GM03348 (cell line): ENCODE data around the gene SLC6A3.
"Not testable (repeated sequence)": the region's sequence is repeated elsewhere in the genome, so short reads cannot be mapped to it uniquely, and the experiment has no call there.

ENCODE experiments used
- DNase-seq: peaks from one replicate; pipeline ENCODE4 v3.0.0; 2012; ENCODE audit warnings: low spot score

SLC6A3 gene

GRCh38 chr5:1370006-1370405 lies 75.2 kb downstream of the SLC6A3 start:
- no peak for DNase-seq

DNA sequence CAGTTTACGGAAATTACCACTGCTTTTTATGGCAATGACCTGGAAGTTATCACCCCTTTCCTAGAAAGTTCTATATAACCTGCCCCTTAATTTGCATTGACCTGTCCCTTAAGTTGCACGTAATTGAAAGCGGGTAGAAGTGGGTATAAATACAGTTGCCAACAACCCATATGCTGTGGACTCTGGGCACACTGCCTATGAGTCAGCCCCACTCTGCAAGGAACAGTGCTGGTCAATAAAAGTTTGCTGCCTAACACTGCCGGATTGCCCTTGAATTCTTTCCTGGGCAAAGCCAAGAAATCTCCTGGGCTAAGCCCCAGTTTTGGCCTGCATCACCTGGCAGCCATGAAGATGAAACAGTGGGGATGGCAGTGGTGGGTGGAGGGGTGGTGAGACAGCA lies 76.5 kb downstream of the SLC6A3 start:
- DNase-seq, result no peak

- no peak for DNase-seq
Measured at GRCh38 chr5:1368236-1368635, 77.0 kb downstream of the SLC6A3 start.

- no peak for DNase-seq
Measured at GRCh38 chr5:1367149-1367548, 78.1 kb downstream of the SLC6A3 start.

- no peak for DNase-seq
Measured at GRCh38 chr5:1366514-1366913, 78.7 kb downstream of the SLC6A3 start.

GRCh38 chr5:1364211-1364610 lies 81.0 kb downstream of the SLC6A3 start:
- no peak for DNase-seq

GRCh38 chr5:1363581-1363980 lies 81.7 kb downstream of the SLC6A3 start:
- DNase-seq, result no peak

DNA sequence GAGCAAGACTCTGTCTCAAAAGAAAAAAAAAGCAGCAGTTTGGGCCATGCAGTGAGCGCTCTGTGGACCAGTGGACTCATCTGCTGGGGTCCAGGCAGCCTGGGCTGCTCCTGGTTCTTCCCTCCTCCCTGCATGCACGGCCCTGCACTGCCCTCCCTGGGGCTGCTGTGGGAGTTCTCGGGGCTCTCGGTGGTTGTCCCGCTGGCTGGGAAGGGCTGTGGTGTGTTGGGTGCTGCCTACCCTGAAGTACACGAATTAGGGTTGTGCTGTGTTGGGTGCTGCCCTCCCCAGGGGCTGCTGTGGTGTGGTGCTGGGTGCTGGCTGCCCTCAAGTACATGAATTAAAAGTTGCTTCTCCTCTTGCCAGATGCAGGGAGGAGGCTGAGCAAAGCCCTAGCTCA lies 82.1 kb downstream of the SLC6A3 start:
- no peak for DNase-seq

GRCh38 chr5:1362242-1363015 lies 82.8 kb downstream of the SLC6A3 start:
- DNase-seq, result no peak

GRCh38 chr5:1360861-1361260 lies 84.4 kb downstream of the SLC6A3 start:
- DNase-seq, result no peak

- not testable (repeated sequence) for DNase-seq
Measured at GRCh38 chr5:1360367-1360766, 84.9 kb downstream of the SLC6A3 start.

- DNase-seq, result no peak
Measured at GRCh38 chr5:1359713-1360112, 85.5 kb downstream of the SLC6A3 start.

DNA sequence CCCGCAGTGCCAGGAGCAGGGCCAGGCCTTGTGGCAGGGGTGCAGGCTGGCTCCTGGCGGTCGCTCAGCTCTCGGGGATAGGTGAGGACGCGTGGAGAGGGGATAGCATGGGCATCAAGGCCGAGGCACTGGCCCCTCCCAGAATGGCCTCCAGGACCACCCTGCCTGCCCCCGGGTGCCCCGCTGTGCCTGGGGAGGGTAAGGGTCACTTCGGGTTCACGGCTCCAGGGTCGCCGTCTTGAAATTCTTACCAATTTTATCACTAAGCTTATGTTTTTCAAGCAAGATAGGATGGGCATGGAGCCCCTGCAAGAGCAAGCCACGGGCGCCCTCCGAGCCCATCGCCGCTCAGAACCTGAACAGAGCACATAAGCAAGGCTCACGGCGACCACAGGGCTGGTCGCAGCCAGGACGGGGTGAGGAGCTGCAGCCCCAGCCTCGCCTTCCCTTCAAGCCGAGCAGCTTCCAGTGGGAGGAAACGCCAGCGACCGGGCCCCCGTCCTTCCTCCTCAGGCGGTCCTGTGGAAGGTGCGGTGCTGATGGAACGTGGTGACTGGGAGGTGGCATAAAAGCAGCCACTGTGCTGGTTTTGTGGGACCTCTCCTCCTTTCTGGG lies 86.1 kb downstream of the SLC6A3 start:
- no peak for DNase-seq

DNA sequence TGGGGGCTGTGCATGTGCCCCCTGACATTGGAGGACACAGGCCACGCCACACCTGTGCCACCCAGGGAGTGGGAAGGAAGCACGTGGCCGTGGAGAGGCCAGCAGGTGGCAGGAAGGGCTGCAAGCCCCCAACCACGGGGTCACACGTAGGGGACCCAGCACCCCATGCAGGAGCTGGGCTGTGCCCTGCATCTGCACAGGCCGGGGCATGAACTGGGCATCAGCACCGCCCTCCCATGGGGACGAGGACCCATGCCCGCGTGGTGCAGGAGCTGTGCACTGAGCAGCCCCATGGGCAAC lies 86.6 kb downstream of the SLC6A3 start:
- no peak for DNase-seq

DNA sequence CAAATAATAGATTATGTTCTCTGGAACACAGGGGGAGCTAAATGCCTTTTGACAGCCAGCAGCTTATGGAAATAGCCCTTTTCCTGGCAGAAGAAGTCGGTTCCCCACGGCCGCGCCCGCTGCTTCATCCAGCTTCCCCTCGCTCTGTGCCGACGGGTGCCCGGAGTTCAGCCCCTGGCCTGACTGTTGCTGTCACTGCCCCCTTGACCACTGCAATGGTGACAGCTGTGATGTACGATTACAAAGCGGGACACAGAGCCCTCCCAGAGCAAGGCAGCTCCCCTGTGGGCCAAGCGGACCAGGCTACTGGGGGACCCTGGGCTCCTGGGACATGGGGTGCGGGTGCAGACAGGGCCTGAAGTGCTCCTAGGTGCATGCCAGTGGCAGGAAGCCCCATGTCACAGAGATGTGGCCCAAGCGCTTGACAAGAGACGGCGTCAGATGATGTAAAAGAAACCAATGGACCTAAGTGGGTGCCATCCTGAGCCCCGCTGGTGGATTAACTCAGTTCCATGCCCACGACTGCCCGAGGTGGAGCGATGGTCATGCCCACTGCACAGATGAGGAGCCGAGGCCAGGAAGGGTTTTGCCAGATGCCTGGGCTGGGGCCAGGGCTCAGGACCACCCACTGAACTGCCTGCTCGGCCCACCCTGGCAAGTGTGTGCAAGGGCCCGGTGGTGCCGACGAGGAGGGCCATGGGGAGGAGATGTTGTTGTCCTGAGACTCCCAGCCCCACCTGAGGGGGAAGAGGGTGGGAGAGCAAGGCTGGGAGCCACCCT lies 87.1 kb downstream of the SLC6A3 start:
- no peak for DNase-seq

GRCh38 chr5:1356873-1357787 lies 88.1 kb downstream of the SLC6A3 start:
- DNase-seq, result no peak

GRCh38 chr5:1354576-1354975 lies 90.7 kb downstream of the SLC6A3 start:
- DNase-seq, result no peak

- DNase-seq, result no peak
Measured at GRCh38 chr5:1352231-1353219, 92.7 kb downstream of the SLC6A3 start.

DNA sequence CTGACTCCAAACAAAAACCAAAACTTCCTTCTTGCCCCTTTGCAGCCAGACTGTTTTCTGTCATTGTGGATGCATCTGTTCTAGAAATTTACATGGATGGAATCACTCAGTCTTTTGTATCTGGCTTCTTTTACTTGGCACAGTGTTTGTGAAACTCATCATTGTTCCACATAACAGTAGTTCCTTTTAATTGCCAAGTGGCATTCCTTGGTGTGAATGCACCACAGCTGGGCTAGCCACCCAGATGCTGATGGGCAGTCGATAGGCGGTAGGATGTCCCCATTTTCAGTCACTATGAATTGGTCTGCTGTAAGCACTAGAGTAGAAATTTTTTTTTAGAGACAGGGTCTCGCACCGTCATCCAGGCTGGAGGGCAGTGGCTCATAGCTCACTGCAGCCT lies 94.1 kb downstream of the SLC6A3 start:
- DNase-seq, result no peak

DNA sequence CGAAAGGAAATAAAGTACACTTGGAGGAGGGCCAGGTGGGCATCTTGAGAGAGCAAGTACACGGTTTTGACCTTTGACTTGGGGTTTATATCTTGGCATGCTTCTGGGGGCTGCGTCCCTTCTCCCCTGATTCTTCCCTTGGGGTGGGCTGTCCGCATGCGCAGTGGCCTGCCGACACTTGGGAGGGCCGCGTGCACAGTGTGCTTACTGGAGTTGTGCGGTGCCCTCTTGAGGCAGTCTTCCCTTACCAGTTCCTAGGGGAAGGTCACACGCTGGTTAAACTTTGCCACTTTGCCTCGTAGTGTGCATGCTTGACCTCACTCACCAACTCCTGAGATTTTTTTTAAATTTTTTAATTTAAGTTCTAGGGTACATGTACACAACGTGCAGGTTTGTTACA lies 96.0 kb downstream of the SLC6A3 start:
- no peak for DNase-seq

GRCh38 chr5:1348986-1349245 lies 96.3 kb downstream of the SLC6A3 start:
- DNase-seq, result no peak
